GM20000 (cell line): ENCODE data around the gene MDFIC.

Experiments used
- DNase-seq: peaks from one replicate; pipeline ENCODE4 v3.0.0; 2012; ENCODE audit warnings: low spot score
- TF ChIP-seq, protein P1 (sequence below): IDR thresholded peaks from 2 replicates; pipeline ENCODE4 v1.5.1; 2012; ENCODE audit warnings: mild to moderate bottlenecking, control low read depth; ENCODE audit errors: extremely low read depth, missing control alignments

Gene MDFIC

DNA sequence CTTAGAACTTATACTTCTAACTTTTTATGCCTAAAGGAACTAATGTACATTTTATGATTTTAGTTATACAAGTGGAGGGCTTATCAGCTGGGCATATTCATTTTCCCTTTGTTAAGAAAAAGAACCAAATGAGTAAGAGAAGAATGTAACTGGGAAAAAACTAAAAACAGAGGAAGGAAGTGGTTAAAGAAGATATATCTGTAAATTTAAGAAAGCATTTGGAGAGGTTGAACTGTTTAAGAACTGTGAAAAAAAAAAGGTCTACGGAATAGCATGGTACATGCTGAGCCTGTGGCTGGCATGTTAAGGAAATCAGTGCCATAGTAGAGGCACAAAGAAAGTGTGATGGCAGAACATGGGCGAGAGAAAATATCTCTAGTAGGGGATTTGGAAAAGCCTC lies 6.2 kb downstream of the MDFIC start:
- no peak for DNase-seq
- TF ChIP-seq, protein P1, sequence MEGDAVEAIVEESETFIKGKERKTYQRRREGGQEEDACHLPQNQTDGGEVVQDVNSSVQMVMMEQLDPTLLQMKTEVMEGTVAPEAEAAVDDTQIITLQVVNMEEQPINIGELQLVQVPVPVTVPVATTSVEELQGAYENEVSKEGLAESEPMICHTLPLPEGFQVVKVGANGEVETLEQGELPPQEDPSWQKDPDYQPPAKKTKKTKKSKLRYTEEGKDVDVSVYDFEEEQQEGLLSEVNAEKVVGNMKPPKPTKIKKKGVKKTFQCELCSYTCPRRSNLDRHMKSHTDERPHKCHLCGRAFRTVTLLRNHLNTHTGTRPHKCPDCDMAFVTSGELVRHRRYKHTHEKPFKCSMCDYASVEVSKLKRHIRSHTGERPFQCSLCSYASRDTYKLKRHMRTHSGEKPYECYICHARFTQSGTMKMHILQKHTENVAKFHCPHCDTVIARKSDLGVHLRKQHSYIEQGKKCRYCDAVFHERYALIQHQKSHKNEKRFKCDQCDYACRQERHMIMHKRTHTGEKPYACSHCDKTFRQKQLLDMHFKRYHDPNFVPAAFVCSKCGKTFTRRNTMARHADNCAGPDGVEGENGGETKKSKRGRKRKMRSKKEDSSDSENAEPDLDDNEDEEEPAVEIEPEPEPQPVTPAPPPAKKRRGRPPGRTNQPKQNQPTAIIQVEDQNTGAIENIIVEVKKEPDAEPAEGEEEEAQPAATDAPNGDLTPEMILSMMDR = no peak

DNA sequence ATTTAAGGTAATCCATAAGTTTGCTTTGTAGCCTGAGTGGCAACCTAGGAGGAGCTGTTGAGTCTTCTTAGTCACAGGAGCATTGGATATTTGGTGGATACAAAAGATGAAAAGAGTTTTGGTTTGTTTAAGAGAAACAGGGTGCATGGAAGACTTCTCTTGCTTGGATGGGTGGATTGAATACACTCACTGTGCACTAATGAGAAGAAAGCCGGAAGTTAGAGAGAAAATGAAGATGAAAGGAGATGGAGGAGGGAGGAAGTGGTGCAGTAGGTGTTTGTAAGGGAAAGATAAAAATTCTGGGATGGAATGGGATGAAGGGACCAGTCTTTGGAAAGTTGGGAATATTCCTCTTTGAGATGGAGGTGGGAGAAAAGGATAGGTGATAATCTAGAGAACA lies 7.7 kb downstream of the MDFIC start:
- TF ChIP-seq, protein P1 = no peak
- no peak for DNase-seq

DNA sequence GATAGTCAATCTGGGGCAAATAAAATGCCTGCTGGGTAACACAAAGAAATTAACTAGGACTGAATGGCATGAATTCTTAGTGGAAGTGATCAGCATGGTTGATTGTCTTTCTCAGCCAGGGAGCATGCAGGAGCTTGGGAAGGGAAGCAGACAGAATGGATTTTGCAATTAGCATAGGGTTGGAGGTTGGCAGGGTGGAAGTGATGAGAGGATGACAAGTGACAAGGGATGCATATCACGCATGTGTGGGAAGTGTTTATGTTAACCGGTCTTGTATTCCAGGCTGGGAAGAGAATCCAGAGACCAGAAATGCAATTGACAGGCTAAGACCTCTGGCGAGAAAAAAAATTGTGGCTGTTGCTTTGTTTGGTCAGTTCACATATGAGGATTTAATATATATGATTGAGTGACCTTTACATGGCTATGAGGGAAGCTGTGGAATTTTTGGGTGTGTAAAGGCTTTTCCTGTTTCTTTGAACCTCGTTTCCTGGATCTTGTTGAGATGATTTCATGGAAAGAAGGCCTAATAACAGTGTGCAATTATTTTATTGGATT lies 8.3 kb downstream of the MDFIC start:
- DNase-seq = no peak
- TF ChIP-seq, protein P1 = no peak

DNA sequence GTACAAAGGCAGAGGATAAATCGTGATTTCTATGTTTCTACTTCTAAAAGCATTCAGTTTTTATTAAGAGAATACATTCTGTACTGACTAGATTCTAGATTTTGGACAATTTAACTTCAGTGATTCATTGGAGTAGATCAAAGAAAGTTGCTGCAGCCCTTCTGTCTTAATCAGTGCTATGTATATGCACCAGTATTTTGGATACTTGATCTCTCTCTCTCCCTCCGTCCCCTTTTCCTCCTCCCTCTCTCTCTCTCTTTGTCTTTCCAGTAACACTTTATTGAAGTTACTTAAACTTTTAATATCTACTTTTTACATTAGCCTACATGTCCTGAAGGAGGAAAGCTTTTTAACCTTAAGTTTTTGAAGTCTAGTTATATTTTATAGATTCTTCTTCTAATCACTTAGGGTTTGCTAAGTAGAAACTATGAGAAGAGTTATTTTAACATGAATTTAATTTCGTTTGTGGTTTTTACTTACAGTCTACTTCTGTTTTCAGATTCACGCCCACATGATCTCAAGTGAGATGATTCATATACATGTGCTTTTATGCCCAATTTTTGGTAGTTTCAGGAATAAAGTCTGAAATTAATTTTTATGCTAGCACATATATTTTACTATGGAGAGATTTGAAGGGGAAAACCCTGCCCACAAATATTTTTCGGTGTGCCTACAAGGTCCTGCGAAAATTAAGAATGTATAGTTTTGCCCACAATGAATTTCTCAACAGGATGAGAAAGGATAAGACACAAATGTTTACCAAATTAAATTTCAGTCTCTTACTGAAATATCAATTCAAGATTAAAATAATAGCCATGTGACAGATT lies 9.1 kb downstream of the MDFIC start:
- DNase-seq = no peak
- TF ChIP-seq, protein P1 = no peak

DNA sequence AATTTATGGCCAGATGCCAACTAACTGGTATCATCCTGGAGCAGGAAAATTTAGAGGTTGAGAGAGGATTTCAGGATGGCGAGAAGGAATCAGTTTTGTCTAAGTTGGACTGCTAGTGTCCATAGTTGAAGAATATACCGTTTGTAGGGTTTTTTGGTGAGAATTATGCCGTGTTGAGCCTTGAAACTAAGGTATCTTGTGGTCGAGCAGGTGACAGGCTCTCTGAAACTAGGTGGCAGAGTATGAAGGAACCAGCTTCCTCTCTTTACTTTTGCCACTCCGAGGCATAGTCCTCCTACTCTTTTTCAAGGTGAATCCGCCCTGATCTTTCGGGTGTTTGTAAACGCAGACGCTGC lies 9.7 kb downstream of the MDFIC start:
- no peak for DNase-seq
- TF ChIP-seq, protein P1 = no peak

DNA sequence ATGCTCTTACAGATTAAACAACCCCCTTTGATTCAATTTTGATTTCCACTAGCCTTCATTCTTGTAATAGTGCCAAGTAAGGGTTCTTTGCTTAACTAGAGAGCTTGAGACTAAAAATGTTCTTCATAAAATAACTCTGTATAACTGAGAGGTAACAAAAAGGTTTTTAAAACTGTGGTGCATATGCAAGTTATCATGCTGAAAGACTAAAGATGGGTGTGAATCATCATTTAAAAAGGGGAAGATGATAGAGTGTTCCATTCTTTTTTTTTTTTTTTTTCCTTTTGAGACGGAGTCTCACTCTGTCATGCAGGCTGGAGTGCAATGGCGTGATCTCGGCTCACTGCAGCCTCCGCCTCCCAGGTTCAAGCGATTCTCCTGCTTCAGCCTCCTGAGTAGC lies 11.1 kb downstream of the MDFIC start:
- TF ChIP-seq, protein P1 = no peak
- no peak for DNase-seq

DNA sequence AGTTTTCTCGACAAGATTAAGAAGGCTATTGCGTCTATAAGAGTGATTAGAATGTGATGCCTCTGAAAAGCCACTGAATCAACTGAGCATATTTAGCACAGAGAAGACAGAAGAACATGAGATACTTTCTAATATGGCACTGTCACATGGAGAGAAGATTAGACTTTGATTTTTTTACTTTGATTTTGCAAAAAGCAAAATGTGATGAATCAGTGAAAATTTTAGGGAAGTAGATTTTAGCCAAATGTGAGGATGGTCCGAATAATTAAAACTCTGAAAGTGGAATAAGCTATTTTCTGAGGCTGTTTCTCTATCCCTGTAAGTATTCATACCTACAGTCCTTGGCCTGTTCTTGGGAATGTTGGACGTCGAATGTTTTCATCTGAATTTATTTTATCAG lies 11.8 kb downstream of the MDFIC start:
- DNase-seq = no peak
- TF ChIP-seq, protein P1 = no peak
